OCI-LY1 (cell line): ENCODE results near the gene BPIFB3.

Source experiments
- CTCF ChIP-seq: fragments of 200-600 bp; sonication (generic), shearing (Covaris generic); IDR thresholded peaks from 2 replicates; pipeline ENCODE4 v1.5.1; 2017; ENCODE audit warnings: mild to moderate bottlenecking, antibody characterized with exemption, low read length, moderate library complexity, mixed read lengths
- EZH2 ChIP-seq: fragments of 200-600 bp; sonication (generic), shearing (Covaris generic); IDR thresholded peaks from 2 replicates; pipeline ENCODE4 v1.8.0; 2017; ENCODE audit warnings: borderline replicate concordance, mixed run types, mild to moderate bottlenecking, antibody characterized with exemption, low read length, moderate library complexity, mixed read lengths

DNA sequence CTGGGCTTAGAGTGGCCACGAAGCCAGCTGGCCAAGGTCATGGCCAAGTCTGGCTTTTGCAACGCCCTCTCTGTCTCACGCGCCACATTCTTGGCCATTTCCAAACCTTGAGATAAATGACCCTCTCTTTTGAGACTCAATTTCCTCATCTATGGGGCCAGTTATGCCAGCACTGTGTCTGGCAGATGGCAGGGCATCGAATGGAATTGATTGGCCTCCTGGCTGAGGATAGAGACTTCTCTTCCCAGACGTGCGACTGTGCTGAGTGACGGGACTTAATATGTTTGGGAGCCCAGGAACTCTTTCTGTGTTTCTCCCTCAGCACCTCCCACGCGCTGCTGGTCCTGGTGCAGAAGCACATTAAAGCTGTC is 38.6 kb upstream of the BPIFB3 start:
- TF ChIP-seq EZH2 (no peak), CTCF (no peak)
